WTC11 (cell line): ENCODE data around the gene SEMA4D. TPM values are rescaled to one million over a fixed set of nuclear protein-coding genes. Genes with fewer than 3 reads are reported as not detected.

Experiments used
- ATAC-seq: fragments of 200-7000 bp; cut with Tn5 transposase; 2 replicates; pipeline ENCODE4 v1.10.0; 2021; ENCODE audit warnings: mild to moderate bottlenecking, moderate library complexity
- CTCF ChIA-PET: fragments of 300-600 bp; sonication (Branson Sonifier 250); formaldehyde crosslinking; loops from one replicate; lab custom pipeline; 2021; ENCODE audit warnings: antibody characterized with exemption; lab: Charles Lee
- POLR2A ChIA-PET: fragments of 350-600 bp; sonication (Branson Sonifier 250); formaldehyde crosslinking; loops from one replicate; lab custom pipeline; 2021; ENCODE audit warnings: antibody characterized with exemption; lab: Charles Lee
- DNase-seq: peaks from one replicate; pipeline ENCODE4 v3.0.0; 2021; ENCODE audit warnings: low spot score
- H3K27ac Mint-ChIP-seq: 2 replicates; pipeline ENCODE4 v1.8.0; 2021; ENCODE audit warnings: mixed read lengths
- H3K27me3 Mint-ChIP-seq: 2 replicates; pipeline ENCODE4 v1.8.0; 2021; ENCODE audit warnings: low read depth, mild to moderate bottlenecking, moderate library complexity, mixed read lengths
- H3K36me3 Mint-ChIP-seq: 2 replicates; pipeline ENCODE4 v1.8.0; 2021; ENCODE audit warnings: mixed read lengths
- H3K4me1 Mint-ChIP-seq: 2 replicates; pipeline ENCODE4 v1.8.0; 2022; ENCODE audit warnings: mixed read lengths
- H3K4me3 Mint-ChIP-seq: 2 replicates; pipeline ENCODE4 v1.8.0; 2021; ENCODE audit warnings: mild to moderate bottlenecking, moderate library complexity, mixed read lengths
- H3K9me3 Mint-ChIP-seq: 2 replicates; pipeline ENCODE4 v1.8.0; 2021; ENCODE audit warnings: mixed read lengths
- AFF4 ChIP-seq: sonication (generic); formaldehyde crosslinking; IDR thresholded peaks from 2 replicates; pipeline ENCODE4 v1.8.1; 2023; ENCODE audit warnings: mild to moderate bottlenecking, missing genetic modification reagents, borderline replicate concordance
- ATF3 ChIP-seq: sonication (generic); formaldehyde crosslinking; conservative IDR thresholded peaks from 2 replicates; pipeline ENCODE4 v1.8.1; 2022; ENCODE audit warnings: mild to moderate bottlenecking, missing genetic modification reagents
- E2F5 ChIP-seq: sonication (generic); formaldehyde crosslinking; IDR thresholded peaks from 2 replicates; pipeline ENCODE4 v1.8.1; 2022; ENCODE audit warnings: mild to moderate bottlenecking, moderate library complexity, missing genetic modification reagents
- ESRRA ChIP-seq: sonication (generic); formaldehyde crosslinking; IDR thresholded peaks from 2 replicates; pipeline ENCODE4 v1.8.1; 2022; ENCODE audit warnings: mild to moderate bottlenecking, missing genetic modification reagents, borderline replicate concordance
- FOXP1 ChIP-seq: sonication (generic); formaldehyde crosslinking; IDR thresholded peaks from 2 replicates; pipeline ENCODE4 v1.8.0; 2022; ENCODE audit warnings: missing genetic modification reagents, mild to moderate bottlenecking, moderate library complexity, borderline replicate concordance
- HMGA2 ChIP-seq: fragments of 250-450 bp; sonication (Bioruptor Pico); IDR thresholded peaks from 2 replicates; pipeline ENCODE4 v1.4.0; 2021; ENCODE audit warnings: mild to moderate bottlenecking, moderate library complexity
- HMGXB4 ChIP-seq: sonication (generic); formaldehyde crosslinking; IDR thresholded peaks from 2 replicates; pipeline ENCODE4 v1.8.1; 2023; ENCODE audit warnings: mild to moderate bottlenecking, moderate library complexity, missing genetic modification reagents
- IRF2 ChIP-seq: sonication (generic); formaldehyde crosslinking; IDR thresholded peaks from 2 replicates; pipeline ENCODE4 v1.8.0; 2022; ENCODE audit warnings: low read depth, missing genetic modification reagents, borderline replicate concordance
- JAZF1 ChIP-seq: fragments of 250-450 bp; sonication (Bioruptor Pico); IDR thresholded peaks from 2 replicates; pipeline ENCODE4 v1.9.0; 2021; ENCODE audit warnings: moderate library complexity, mild to moderate bottlenecking, inconsistent platforms
- NR2C2 ChIP-seq: sonication (generic); formaldehyde crosslinking; IDR thresholded peaks from 2 replicates; pipeline ENCODE4 v1.8.0; 2022; ENCODE audit warnings: mild to moderate bottlenecking, missing genetic modification reagents
- PRDM15 ChIP-seq: sonication (generic); formaldehyde crosslinking; IDR thresholded peaks from 2 replicates; pipeline ENCODE4 v1.8.0; 2022; ENCODE audit warnings: missing genetic modification reagents
- PREB ChIP-seq: sonication (generic); formaldehyde crosslinking; IDR thresholded peaks from 2 replicates; pipeline ENCODE4 v1.8.1; 2022; ENCODE audit warnings: mild to moderate bottlenecking, missing genetic modification reagents, moderate library complexity, borderline replicate concordance
- SMAD3 ChIP-seq: sonication (generic); formaldehyde crosslinking; IDR thresholded peaks from 2 replicates; pipeline ENCODE4 v1.8.0; 2022; ENCODE audit warnings: missing genetic modification reagents, mild to moderate bottlenecking, borderline replicate concordance
- SOX15 ChIP-seq: fragments of 250-450 bp; sonication (Bioruptor Pico); IDR thresholded peaks from 2 replicates; pipeline ENCODE4 v1.9.0; 2021; ENCODE audit warnings: mild to moderate bottlenecking
- TEAD4 ChIP-seq: sonication (generic); formaldehyde crosslinking; IDR thresholded peaks from 2 replicates; pipeline ENCODE4 v1.8.0; 2022; ENCODE audit warnings: mild to moderate bottlenecking, missing genetic modification reagents
- ZNF532 ChIP-seq: fragments of 250-450 bp; sonication (Bioruptor Pico); IDR thresholded peaks from 2 replicates; pipeline ENCODE4 v1.9.0; 2021; ENCODE audit warnings: mild to moderate bottlenecking, borderline replicate concordance
- ZNF671 ChIP-seq: fragments of 250-450 bp; sonication (Bioruptor Pico); IDR thresholded peaks from 2 replicates; pipeline ENCODE4 v1.8.0; 2021; ENCODE audit warnings: mild to moderate bottlenecking
- total RNA-seq: library from RNA; stranded (reverse); gene quantifications from 3 replicates; pipeline ENCODE4 v1.2.3, GENCODE V29; 2021

SEMA4D gene
- total RNA-seq, 1 experiment from 2014 or later = 67.8 TPM

- ChIA-PET CTCF (interaction anchor here (0.6 to 2.6 kb wide), 3 partner anchors 21 to 191 kb away, joined by 3 to 10 read pairs (median 7); no protein-coding TSS in a partner anchor), POLR2A (no interaction called here)
- Mint-ChIP-seq H3K4me3 (no peak overlapping the region), H3K36me3 (peaks cover 3% of the 10 kb centered on the region; the same call in 1 of the 2 replicates), H3K27ac (no peak overlapping the region), H3K9me3 (peaks cover 38% of the 10 kb centered on the region), H3K27me3 (no peaks in the 10 kb centered on the region), H3K4me1 (no peaks in the 10 kb centered on the region)
- no peak for ATAC-seq
- TF ChIP-seq HMGA2 (CRISPR knock-in tag) (no peak), ATF3 (no peak), NR2C2 (CRISPR knock-in tag) (no peak), FOXP1 (CRISPR knock-in tag) (no peak), PREB (CRISPR knock-in tag) (no peak), ESRRA (no peak), TEAD4 (CRISPR knock-in tag) (no peak), PRDM15 (CRISPR knock-in tag) (no peak), E2F5 (no peak), JAZF1 (no peak), SMAD3 (CRISPR knock-in tag) (no peak)
- DNase-seq = no peak
Observed at GRCh38 chr9:89528131-89528530, 30.2 kb upstream of the SEMA4D start.

GRCh38 chr9:89527084-89527483 is 29.2 kb upstream of the SEMA4D start:
- Mint-ChIP-seq H3K27me3 (no peaks in the 10 kb centered on the region), H3K27ac (no peak overlapping the region), H3K9me3 (peaks cover 36% of the 10 kb centered on the region), H3K4me3 (no peak overlapping the region), H3K36me3 (peaks cover 3% of the 10 kb centered on the region; the same call in 1 of the 2 replicates), H3K4me1 (peaks cover 6% of the 10 kb centered on the region)
- ATAC-seq = no peak
- ChIA-PET POLR2A (no interaction called here), CTCF (interaction anchor here (2.6 kb wide), 1 partner anchor 98 kb away, joined by 7 read pairs; no protein-coding TSS in a partner anchor)
- no peak for DNase-seq
- TF ChIP-seq JAZF1 (no peak), ZNF532 (no peak), HMGXB4 (CRISPR knock-in tag) (no peak), SOX15 (CRISPR knock-in tag) (no peak), IRF2 (no peak), SMAD3 (CRISPR knock-in tag) (no peak), ZNF671 (CRISPR knock-in tag) (no peak), AFF4 (CRISPR knock-in tag) (no peak), PREB (CRISPR knock-in tag) (no peak)
